Measurements from ENCODE around the gene PSMD3.

PSMD3 gene

DNA sequence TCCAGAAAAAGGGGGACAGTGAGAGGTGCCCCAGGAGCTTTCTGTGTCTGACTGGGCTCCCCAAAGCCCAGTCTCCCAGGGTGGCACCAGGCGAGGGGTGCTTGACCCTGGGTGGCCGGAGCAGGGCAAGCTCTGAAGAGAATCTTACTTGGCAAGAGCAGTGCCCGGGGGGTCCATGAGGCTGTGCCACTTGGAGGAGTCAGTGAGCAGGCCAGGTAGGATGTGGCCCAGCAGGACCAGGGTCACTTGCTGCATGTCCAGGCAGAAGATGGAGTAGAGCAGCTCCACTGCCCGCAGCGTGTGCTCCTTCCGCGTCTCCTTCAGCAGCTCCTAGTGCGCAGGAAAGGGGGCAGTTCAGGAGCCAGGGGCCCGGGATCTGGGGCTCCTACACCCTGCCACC is 41.9 kb downstream of the PSMD3 start:
- no peak for DNase-seq (ENCODE audit: low spot score)

DNA sequence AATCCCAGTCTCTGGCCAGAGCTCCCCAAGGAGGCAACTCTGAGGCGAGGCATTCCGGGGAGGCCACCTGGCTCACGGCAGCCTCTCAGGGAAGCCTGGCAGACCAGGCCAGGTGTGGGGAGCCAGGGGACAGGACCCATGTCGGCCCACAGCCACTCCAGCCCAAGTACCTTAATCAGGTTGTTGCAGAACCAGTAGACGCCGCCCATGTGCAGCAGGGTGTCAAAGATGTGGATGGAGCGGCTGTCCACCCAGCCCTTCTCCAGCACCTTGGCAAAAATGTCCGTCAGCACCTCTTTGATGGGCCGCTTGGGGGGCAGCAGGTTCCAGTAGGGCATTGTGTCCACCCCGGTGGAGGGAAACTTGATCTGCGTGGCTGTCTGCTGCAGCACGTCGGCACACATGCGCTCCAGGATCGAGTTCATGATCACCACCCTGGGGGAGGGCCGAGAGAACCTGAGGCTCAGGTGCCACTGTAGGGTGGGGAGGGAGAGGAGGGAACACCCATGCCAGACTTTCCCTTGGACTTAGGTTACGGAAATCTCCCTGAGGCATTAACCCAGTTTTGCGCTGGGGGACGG is 42.4 kb downstream of the PSMD3 start:
- DNase-seq (ENCODE audit: low spot score), result no peak

DNA sequence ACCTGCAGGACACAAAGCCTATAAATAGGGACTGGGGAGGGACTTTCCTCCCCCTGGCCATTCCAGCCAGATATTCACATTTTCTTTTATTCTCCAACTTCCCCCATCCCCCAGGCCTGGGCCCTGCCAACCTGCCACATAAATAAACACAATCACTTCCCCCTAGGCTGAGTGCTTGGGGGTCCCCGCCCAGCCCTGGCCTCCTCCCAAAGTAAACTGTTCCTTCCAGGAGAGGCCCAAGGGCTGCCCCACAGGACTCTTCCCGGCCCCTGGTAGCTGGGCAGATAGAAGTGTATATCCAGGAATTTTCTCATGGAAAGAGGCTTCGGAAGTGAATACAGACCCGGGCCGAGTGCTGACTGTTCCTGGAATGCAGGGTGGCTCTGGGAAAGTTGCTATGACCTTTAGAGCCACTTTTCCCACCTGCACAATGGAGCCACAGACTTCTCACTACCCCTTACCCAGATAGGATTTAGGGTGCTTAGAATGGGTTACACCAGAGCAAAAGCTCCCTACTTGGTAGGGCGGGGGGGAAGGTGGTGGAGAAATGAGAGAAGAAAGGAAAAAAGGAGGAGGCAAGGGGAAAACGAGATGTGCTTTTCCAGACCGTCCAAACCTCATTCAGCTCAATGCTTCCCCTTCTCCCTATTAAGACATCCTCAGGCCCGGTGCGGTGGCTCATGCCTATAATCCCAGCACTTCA is 43.1 kb downstream of the PSMD3 start:
- no peak for DNase-seq (ENCODE audit: low spot score)

DNA sequence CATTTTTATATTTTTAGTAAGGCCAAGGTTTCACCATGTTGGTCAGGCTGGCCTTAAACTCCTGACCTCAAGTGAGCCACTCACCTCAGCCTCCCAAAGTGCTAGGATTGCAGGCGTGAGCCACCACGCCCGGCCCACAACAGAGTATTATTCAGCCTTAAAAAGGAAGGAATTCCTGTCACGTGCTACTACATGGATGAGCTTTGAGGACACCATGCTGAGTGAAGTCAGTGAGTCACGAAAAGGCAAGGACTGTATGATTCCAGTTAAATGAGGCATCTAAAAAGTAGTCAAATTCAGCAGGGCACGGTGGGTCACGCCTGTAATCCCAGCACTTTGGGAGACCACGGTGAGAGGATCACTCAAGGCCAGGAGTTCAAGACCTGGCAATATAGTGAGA is 44.3 kb downstream of the PSMD3 start:
- DNase-seq (ENCODE audit: low spot score), result no peak

DNA sequence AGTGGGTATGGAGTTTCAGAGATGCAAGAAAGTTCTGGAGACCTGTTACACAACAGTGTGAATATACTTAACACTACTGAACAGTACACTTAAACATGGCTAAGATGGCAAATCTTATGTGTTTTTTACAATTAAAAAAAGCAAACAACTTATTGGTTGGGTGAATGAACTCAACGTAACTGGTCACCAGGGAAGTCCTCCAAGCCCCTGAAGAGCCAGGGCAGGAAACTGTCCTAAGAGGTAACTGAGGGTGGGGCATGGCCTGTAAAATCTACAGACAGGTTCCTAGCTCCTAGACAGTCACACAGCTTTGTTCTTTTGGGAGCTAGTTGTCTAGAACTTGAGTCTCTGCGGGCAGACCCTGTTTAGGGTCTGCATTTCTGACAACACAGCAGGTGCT is 45.0 kb downstream of the PSMD3 start:
- DNase-seq (ENCODE audit: low spot score), result no peak

DNA sequence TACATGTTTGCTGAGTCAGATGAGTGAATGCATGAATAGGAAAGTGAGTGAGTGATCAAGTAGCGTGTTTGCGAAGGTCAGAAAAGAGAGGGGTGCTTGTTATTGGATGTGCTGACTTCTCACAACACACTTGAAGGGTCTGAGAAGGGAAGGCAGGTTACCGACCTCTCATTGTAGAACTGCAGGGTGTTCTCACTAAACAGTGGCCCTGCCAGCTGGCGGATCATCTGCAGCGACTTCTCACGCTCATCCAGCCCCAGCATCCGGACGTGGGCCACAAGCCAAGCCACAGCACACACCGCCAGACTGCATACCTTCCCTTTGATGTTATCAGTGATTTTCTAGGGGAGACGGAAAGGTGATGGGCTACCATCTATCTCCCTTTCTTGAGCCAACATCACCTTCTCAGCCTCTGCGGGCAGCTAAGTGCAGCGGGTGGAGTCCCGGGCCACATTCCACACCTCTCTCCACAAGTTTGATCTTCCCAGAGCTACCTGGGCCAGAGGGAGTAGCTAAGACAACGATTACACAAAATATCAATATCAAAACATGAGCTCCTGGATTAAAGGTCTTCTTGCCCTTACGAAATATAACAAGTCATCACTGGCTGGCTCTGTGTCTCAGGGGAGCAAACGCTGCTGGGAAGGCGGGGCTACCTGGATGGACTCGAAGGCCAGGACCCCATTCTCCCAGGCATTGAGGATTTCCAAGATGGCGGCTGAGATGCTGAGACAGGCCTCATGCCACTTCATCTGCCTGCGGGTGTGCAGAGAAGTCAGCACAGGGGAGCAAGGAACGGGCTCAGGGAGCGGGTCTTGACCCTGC is 45.6 kb downstream of the PSMD3 start:
- peak; percentile 1 for DNase-seq (ENCODE audit: low spot score)

DNA sequence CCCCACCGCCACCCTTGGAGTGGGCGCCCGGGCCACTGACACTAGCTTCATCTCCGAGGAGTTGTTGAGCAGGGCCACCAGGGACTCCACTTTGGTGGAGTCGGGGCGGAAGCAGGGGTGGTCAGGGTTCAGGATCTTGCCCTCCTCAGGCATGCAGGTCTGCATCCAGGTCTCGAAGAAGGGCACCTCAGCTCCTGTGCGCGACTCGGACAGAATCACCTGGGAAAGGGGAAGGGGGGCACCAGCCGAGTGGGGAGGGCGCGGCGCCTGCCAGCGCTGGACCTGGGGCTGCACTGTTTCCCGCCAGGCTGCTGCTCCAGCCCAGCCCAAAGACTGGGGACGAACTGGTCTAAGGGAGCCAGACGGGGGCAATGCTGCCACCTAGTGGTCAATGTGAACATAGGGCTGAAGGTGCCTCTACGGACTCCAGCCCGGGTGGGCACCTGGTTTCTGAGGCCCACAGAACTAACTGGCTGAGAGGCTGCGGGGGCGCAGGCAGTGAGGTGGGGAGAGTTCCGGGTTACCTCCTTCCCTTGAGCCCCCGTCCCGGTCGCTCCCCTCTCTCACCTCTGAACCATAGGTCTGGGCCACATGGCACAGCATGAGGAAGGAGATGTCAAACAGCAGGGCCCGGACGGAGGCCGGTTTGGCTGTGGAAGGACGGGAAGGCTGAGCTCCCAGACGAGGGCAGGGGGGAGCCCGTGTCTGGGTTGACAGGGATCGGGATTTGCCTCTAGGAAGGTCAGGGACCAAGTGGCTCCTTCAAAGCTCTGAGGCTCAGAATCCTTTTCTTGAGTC is 46.4 kb downstream of the PSMD3 start:
- DNase-seq (ENCODE audit: low spot score), result peak; percentile 84

DNA sequence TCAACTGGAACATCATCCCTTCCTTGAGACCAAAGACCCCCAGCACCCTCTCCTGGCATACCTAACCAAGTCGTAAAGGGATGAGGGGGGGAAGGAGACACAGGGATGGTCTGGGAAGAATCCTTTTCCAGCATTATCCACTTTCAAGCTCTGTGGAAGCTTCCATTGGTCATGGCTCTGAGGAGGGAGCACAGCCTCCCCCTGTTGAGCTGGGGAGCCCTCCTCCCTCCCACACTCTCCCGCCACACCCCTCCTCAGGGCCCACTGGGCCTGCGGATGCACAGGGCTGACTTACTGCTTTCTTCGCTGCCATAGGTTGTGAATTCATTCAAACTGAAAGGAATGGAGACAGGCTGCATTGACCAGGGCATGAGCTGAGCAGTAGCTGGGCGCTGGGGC is 47.0 kb downstream of the PSMD3 start:
- DNase-seq (ENCODE audit: low spot score), result no peak

DNA sequence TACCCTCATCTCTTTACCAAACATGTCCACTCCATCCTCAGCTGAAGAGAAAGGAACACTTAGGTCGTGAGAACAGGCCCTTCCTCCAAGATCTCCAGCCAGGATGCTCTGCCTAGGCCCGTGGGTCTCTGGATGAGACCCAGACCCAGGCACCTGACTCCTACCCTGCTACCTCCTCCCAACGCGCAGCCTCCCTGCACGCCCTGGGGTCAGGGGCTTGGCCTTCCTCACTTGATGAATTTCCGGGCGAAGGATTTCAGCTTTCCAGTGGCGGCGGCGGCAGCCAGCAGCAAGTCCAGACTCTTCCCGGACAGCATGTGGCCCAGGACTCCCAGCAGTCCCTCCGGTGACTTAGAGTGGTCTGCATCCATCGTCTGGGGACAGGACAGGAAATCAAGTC is 48.0 kb downstream of the PSMD3 start:
- DNase-seq (ENCODE audit: low spot score), result no peak

DNA sequence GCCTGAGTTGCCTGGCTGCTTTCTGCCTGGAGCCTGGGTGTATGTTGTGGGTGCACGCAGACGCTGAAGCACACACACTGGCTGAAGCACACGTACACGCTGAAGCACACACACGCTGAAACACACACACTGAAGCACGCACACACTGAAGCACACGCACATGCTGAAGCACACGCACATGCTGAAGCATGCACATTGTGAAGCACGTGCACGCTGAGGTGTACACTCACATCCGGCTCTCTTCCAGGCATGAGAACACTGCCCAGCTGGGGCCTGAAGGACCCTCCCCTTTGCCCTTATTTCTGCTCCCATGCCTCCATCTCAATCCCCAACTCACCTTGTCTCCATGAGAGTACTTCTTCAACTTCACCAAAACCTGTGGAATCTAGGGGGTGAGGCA is 51.1 kb downstream of the PSMD3 start:
- DNase-seq (ENCODE audit: low spot score), result no peak

DNA sequence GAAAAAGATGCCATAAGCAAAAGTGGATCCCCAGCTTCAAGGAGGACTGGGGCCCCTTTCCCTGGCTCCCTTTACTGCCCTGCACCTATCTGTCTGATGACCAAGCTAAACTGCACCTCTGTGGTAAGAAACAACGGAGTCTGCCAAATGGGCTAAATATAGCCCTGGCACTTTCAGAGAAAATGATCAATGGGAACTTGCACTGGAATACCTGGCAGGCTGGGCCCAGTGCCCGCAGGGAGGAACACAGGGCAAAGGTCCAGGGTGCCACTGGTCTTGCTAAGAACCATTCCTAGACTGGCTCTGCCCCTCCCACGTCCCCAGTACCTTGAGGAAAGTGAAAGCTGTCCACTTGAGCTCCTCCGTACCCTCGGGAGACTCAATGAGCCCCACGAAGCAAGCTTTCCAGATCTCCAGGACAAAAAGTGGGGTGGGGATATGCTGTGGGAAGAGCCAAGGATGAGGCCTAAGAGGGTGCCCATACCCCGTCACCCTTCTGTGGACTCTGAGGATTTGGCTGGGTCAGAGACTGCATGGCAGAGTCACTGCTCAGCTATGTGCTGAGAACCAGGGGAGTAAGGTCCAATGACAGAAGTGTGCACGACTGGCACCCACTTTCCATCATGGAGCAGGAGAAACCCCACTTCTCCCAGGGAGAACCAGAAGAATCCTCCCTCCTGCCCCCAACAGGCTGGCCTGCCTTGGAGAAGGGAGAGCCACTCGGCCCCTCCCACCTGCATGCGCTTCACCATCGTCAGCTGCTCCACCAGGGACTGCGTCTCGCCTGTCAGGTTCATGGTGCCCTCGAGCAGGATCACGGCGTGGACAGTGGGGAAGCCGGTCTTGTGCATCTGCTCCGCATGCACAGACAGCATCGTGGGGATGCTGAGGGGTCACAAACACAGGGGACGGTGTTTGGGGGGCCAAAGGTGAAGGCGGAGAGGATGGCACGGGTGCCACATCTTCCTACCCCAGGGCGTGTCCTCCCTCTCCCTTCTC is 52.0 kb downstream of the PSMD3 start:
- no peak for DNase-seq (ENCODE audit: low spot score)

DNA sequence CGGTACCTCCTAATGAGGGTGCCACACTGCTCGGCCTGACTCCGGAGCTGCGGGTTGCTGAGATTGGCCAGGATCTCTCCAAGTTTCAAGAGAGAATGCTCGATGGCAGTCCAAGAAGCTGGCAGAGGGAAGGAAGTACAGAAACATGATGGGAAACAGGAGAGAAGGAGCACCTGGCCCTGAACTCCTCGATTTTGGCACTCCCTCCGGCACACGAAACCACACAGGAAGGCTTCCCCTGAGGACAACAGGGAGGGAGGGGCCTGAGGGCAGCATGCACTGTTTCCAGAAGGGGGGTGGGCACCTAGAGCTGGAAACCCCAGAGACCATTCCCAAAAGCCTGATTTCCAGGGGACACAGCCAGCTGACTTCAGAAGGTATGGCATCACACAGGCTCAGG is 52.7 kb downstream of the PSMD3 start:
- DNase-seq (ENCODE audit: low spot score), result no peak

DNA sequence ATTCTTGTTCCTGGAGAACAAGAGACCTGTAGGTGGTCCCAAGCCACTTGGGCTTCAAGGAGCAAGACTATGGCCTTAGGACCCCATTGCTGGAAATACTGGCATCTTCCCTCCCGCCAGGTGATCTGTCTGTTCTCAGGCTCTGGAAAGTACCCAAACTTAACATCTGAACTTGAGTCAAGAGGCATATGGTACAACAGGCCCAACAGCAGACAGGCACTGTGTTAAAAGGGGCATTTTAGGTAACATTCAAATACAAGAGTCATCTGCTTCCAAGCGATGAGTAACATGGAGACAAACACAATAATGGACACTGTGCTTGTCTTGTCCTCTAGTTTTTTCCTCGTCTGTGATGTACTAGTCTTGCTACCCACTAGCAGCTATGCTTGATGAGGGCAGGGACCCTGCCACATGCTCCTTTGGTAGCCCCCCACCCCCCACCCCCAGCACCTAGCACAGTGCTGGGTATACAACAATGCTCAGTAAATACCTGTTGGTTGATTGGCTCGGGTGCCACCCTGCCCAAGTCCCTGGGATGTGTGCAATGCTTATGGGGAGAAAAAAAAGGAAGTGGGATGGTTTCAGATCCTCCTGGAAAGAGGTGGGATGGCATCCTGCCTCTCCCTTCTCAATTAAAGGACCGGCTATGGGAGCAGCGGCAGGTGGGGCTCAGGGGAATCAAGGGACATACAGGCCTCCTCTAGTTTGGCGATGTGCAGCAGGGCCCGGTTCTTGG is 54.0 kb downstream of the PSMD3 start:
- no peak for DNase-seq (ENCODE audit: low spot score)

DNA sequence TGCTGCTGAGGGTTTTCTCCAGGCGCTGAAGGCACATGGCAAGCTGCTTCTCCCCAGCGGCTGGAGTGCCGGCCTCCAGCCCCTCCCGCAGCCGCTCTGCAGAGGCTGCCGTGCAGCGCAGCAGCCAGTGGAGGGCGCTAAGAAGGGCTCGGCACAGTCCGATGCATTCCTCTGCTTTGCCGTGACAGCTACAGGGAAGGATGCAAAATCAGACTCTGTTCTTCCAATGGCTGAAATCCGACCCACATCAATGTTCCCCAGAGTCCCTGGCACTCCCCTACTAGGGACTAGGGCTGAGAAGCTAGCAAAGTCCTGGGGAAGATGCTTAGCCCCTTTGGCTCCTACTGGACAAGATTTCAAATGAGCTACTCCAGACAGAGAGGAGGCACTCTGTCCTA is 54.6 kb downstream of the PSMD3 start:
- DNase-seq (ENCODE audit: low spot score), result no peak

DNA sequence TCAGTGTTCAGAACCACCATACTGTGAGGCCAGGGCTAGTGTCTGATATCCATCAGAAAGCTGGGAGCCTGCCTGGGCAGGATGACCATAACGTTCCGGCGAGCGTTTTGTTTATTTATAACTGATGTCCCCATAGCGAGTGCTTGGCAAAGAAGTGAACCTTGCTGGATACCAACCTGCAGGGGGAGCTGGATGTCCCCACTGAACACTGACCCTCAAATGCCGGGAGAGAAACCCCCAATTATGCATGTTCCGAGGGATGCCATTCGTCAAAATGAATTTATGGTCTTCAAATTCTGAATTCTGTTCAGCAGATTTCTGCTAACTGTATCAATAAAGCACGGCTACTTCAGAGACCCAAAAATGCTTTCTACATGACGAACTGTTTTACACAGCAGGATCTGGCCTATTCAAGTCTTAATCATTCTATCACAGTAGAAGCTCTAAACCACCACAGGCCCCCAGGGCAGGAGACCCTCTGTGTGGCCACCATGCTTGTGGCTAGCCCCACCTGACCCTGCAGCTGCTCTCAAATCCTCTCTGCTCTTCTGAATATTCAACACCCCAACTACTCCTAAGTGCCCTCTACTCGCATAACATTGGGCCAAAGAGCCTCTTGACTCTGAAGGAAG is 58.4 kb downstream of the PSMD3 start:
- no peak for DNase-seq (ENCODE audit: low spot score)

DNA sequence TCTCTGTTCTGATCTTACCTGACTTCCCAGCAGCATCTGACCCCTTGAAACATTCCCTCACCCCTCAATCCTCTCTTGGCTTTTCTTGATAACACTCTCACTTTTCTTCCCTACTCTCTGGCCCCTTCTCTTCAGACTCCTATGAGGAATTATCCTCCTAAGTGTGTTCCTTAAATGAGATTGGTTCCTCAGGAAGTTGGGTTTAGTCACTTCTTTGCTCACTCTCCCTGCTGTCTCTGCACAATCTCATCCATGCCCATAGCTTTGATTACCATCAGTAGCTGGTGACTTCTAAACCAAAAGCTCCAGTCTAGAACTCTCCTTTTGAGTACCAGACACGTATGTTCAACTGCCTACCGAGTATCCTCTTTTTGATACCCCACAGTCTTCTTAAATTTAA is 60.6 kb downstream of the PSMD3 start:
- no peak for DNase-seq (ENCODE audit: low spot score)
